GM21515 (cell line): ENCODE results near the gene CRAMP1.

Experiments
- ATAC-seq: cut with Tn5 transposase; IDR thresholded peaks from one replicate; pipeline ENCODE4 v1.9.1; 2021; ENCODE audit not compliant: unreplicated experiment

The CRAMP1 gene, protein sequence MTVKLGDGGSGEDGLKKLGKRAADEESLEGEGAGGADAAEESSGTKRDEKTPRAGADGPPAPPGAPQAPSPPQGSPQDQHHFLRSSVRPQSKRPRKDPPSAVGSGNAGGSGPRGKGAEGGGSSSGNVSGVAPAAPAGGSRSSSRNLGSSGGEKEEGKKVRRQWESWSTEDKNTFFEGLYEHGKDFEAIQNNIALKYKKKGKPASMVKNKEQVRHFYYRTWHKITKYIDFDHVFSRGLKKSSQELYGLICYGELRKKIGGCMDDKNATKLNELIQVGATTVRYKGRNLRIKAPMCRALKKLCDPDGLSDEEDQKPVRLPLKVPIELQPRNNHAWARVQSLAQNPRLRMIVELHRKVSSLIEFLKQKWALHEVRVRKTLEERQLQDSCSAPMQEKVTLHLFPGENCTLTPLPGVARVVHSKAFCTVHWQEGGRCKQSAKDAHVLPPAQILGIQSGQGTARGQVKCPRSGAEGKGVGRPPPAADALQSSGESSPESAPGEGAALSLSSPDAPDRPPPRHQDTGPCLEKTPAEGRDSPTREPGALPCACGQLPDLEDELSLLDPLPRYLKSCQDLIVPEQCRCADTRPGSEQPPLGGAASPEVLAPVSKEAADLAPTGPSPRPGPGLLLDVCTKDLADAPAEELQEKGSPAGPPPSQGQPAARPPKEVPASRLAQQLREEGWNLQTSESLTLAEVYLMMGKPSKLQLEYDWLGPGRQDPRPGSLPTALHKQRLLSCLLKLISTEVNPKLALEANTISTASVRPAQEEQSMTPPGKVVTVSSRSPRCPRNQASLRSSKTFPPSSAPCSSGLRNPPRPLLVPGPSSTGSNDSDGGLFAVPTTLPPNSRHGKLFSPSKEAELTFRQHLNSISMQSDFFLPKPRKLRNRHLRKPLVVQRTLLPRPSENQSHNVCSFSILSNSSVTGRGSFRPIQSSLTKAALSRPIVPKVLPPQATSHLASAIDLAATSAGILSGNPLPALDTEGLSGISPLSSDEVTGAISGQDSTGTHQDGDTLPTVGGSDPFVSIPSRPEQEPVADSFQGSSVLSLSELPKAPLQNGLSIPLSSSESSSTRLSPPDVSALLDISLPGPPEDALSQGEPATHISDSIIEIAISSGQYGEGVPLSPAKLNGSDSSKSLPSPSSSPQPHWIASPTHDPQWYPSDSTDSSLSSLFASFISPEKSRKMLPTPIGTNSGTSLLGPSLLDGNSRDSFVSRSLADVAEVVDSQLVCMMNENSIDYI (N-terminal part only)

DNA sequence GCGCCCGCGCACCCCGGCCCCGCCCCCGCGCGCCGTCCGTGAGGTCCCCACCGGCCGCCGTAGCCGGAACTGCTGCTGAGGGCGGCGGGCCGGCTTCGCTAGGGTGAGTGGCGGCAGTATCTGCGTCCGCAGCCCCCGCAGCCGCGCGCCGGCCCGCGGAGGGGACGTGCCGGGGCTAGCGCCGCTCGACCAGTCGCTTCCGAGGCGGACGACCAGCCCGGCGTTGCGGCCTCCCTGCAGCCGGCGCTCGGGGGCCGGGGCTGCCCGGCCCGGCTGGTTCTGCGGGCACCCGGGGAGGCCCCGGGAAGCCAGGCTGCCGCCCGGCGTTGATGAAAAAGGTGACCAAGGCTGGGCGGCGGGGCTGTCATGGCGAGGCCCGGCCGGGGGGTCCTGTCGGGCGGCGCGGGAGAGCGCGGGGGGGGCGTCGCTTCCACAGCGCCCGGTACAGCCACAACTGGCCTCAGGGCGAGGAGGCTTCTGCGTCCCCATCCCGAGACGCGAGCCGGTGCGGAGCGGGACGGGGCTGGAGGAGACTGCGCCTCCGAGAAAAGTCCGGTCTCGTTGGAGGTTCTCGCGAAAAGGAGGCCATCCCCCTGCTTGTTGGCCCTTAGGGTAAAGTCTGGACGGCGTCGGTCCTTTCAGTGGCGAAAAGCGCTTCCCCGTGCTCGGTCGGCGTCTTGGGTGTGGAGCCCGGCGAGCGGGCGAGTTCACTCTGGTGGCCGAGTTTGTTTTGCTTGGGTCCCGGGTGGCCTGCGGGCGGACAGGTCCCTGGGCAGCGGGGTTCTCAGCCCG lies at the start of gene CRAMP1:
Gene CRAMP1 (plus strand): TSS at position 41 of the 792 bp plus-strand sequence. CDS start 2,280 bp downstream, outside the sequence.
- peak; percentile 56 for ATAC-seq

GRCh38 chr16:1563786-1564185 lies 48.4 kb upstream of the CRAMP1 start:
- no peak for ATAC-seq

DNA sequence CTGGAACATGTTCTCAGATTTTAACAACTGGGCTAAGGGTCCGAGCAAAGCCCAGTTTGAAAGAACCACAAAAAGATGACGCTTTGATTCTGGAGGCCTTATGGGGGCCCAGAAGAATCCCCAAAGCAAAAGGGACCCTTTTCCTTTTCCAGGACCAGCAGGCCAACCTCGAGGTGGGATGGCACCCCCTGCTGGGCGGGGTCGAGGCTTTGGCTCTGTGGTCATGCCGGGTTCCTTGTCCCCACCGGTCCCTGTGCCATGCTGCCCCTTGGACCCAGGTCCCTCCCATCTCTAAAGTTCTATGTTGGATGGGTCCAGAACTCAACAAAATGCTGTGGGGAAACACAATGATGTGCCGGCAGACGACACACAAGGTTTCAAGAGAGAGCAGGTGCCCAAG lies 47.8 kb upstream of the CRAMP1 start:
- no peak for ATAC-seq

GRCh38 chr16:1565083-1565805 lies 46.9 kb upstream of the CRAMP1 start:
- ATAC-seq: no peak

DNA sequence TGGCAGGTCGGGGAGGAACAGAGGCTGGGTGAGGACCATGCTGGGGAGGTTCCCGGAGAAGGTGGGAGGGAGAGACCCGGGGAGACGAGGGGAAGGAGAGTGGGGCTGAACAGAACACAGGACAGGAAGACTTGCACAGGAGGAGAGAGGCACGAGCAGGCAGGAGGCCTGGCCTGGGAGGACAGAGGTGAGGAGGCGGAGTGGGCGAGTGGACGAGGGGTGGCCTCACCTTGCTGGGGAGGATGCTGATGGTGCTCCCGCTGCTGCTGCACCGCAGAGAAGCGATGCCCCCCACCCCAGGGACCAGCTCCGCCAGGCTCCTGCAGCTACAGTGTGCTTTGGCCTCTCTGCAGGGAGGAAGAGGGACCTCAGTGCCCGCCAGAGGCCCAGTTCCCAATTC lies 44.2 kb upstream of the CRAMP1 start:
- no peak for ATAC-seq

GRCh38 chr16:1571012-1571671 lies 41.0 kb upstream of the CRAMP1 start:
- no peak for ATAC-seq

DNA sequence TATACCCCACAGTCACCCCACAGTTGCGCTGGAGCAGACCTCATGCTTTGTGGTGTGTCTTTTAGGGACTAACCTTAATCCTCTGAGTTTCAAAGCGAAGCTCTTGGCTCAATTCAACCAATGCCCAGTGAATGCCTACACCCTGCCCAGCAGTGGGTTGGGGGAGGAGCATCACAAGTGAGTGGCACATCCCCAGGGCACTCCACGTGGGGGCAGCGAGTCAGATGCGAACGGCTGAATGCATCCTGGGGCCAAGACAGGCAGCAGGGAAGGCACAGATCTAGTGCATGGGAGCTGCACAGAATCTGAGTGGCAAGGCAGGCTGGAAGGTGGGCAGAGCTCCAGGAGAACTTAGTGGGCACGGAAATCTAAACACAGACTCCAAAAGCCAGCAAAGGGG lies 39.5 kb upstream of the CRAMP1 start:
- no peak for ATAC-seq

DNA sequence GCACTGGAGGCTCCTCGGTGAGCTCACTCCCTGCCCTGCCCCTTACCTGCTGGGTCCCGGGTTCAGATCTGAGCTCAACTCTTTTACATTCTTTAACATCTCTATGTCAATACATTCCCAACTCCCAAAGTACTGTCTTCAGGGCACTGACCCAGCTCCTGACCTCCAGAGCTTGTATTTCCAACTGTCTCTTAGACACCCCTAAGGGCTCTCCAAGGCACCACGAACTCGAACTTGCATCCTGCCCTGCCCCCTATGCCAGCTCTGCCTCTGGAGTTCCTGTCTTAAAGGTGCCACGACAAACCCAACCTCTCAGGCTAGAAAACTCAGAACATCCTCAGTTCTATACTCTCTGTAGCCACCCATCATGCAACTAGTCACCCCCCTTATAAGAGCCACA lies 38.9 kb upstream of the CRAMP1 start:
- no peak for ATAC-seq

DNA sequence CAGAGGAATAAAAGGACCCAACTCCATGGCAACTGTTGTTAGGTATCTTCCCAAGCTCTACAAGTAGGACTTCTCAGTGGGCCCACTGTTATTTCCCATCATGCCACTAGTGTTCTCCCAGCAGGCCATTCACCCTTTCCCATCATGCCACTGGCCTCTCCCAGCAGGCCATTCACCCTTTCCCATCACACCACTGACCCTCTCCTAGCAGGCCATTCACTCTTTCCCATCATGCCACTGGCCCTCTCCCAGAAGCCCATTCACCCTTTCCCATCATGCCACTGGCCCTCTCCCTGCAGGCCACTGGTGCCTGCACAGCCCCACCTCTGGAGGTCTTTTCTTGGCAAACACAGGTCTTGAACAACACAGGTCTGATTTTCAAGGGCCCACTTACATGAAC lies 36.6 kb upstream of the CRAMP1 start:
- no peak for ATAC-seq

DNA sequence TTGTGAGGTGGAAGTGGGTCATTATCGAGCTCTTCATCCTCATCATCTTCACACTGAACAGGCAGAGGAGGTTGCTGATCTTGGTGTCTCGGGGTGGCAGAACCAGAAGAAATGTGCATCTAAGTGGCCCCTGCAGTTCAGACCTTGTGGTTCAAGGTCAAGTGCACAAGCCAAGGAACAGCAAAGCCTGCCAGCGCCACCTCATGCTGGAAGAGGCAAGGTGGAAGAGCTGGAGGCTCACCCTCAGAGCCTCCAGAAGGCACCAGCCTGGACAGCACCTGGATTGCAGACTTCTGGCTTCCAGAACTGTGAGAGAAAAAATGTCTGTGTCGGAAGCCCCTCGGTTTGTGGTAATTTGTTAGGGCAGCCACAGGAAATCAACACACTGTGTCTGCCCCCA lies 32.9 kb upstream of the CRAMP1 start:
- no peak for ATAC-seq

DNA sequence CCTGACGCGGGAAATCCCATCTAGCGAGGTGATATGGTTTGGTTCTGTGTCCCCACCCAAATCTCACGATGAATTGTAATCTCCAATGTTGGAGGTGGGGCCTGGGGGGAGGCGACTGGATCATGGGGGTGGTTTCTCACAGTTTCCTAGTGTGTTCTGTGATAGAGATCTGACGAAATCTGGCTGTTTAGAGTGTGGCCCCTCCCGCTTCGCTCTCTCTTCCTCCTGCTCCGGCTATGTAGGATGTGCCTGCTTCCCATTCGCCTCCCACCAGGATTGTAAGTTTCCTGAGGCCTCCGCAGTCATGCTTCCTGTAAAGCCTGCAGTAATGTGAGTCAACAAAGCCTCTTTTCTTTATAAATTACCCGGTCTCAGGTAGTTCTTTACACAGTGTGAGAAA lies 31.9 kb upstream of the CRAMP1 start:
- ATAC-seq: no peak

DNA sequence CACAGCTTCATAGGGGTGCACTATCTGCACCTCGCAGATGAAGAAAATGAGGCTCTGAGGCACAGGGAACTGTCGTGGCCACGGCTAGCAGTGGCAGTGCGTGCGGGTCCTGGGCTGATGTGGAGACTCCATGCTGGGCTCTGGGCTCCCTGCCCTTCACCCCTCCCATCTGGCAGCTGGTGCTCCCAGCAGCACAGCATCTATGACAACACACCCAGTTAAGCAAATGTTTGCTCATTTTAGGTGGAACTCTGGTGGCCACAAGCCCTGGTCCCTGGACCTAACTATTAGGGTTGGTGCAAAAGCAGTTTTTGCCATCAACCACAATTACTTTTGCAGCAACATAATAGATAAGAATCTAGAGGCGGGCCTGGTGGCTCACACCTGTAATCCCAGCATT lies 31.2 kb upstream of the CRAMP1 start:
- ATAC-seq: no peak

DNA sequence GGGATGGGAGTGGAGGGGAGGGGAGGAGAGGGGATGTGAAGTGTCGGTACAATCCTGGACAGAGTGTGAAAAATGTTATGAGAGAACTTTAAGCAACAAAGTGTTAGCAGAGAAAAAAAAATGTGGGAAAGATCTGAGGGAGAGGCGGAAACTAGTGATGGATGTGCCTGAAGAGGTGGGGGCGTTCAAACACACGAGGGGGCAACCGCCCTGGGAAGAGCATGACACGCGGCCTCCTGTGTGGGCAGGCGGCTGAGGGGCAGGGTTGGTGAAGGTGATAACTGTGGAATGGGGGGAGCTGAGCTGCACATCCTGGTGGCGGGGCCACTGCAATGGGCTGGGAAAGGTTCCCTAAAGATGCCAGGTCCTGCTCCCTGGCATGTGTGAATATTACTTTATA lies 30.4 kb upstream of the CRAMP1 start:
- ATAC-seq: no peak

GRCh38 chr16:1583180-1583579 lies 29.0 kb upstream of the CRAMP1 start:
- no peak for ATAC-seq

DNA sequence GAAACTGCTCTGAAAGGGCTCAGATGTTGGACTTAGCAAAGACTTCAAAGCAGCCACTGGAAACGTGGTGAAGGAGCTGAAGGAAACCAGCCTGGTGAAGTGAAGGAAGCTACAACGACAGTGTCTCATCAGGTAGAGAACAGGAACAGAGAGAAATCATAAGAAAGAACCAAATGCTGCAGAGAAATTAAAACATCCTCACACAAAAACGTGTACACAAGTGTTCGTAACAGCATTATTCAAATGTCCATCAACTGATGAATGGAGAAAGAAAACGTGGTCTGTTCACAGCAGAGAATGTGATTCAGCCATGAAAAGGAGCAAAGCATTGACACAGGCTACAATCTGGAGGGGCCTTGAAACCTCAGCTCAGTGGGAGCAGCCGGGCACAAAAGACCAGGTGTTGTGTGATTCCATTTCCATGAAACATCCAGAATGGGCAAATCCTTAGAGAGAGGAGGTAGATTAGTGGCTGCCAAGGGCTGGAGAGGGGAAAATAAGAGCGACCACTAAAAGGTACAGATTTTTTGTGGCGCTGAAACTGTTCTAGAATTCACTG lies 27.2 kb upstream of the CRAMP1 start:
- no peak for ATAC-seq

DNA sequence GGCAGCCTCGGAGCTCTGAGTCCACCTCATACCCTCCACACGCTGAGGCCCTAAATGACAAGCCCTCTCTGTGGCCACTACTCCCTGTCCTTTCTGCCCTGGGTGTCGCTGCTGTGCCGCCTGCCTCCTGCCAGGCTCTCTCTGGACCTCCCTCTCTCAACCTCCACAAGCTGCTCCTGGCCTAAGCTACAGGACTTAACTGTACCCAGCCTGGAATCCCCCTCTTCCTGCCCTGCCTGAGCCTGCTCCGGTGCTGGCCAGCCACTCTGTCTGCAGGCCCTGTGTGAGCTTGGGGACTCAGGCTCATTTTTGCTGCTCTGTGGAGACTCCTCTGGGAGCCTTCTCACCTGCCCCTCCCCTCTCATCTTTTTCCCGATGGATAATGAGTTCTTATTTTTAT lies 21.8 kb upstream of the CRAMP1 start:
- ATAC-seq: no peak

GRCh38 chr16:1590930-1591705 lies 21.0 kb upstream of the CRAMP1 start:
- no peak for ATAC-seq

DNA sequence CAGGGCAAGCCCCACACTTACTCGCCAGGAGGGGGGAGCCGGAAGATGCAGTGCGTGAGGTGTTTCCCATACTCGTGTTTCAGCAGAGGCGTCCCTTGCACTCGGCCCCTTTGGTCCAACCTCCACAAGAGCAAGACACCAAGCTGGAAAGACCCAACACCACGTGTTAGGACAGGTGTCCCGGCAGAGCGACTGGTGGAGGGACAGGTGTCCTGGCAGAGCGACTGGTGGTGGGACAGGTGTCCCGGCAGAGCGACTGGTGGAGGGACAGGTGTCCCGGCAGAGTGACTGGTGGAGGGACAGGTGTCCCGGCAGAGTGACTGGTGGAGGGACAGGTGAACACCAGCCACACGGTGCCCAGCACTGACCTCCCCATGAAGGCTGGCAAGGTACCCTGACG lies 19.7 kb upstream of the CRAMP1 start:
- no peak for ATAC-seq
